ENCODE data around the gene COL4A2. TPM values are rescaled to one million over a fixed set of nuclear protein-coding genes. Genes with fewer than 3 reads are reported as not detected.
A peak's percentile ranks its signal among the peaks of the same experiment; 100 is the strongest.

Gene COL4A2
- total RNA-seq, 6 experiments from 2014 or later: 8.4 to 65.8 (median 42.5) TPM

DNA sequence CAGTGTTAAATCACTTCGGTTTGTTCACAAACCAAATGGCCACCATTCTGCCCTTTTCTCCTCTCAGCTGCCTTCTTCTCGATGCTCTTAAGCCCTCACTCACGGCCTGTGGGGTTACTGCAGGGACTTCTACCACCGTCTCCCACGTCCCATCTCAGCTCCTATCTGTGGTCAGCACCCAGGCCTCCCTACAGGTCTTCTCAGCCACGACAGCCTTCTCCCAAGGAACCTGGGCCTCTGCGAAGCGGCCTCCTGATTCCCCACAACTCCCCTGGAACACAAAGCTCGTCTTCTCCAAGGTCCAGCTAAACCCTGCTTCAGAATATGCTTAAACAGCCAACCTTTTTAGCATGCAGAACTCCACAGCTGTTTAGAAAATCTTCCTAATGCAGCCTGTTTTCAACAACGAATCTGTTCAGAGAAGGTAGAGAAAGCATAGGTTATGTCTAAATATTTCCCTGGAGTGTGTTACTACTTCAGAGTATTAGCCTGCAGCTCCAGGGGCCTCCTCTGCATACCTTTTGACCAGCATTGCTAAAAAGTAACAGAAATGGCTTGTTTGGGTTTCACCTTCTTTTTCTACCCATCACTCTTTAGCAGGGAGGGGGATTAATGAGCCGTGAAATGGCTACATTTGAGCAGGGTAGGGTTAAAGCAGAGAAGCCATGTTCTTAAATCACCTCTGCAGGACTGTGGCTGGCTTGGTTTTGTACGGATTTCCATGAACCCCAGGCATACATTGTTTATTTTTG, 104.0 kb downstream of the COL4A2 start:
- Histone ChIP-seq H3K9me3 (no peaks in the 10 kb centered on the region), H3K36me3 (no peaks in the 10 kb centered on the region), H3K4me1 (peaks cover 0 to 6% (median 0%) of the 10 kb centered on the region in 4 donors), H3K4me3 (no peak overlapping the region), H3K27me3 (no peaks in the 10 kb centered on the region), H3K27ac (peak overlapping the region in 2 of 3 donors; percentile 6 to 52)
- TF ChIP-seq, protein P1, sequence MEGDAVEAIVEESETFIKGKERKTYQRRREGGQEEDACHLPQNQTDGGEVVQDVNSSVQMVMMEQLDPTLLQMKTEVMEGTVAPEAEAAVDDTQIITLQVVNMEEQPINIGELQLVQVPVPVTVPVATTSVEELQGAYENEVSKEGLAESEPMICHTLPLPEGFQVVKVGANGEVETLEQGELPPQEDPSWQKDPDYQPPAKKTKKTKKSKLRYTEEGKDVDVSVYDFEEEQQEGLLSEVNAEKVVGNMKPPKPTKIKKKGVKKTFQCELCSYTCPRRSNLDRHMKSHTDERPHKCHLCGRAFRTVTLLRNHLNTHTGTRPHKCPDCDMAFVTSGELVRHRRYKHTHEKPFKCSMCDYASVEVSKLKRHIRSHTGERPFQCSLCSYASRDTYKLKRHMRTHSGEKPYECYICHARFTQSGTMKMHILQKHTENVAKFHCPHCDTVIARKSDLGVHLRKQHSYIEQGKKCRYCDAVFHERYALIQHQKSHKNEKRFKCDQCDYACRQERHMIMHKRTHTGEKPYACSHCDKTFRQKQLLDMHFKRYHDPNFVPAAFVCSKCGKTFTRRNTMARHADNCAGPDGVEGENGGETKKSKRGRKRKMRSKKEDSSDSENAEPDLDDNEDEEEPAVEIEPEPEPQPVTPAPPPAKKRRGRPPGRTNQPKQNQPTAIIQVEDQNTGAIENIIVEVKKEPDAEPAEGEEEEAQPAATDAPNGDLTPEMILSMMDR (IDR thresholded peaks at IDR 0.05): no peak
- no peak for TF ChIP-seq POLR2A (IDR thresholded peaks at IDR 0.05)
- 65% methylated on average over 9 of the region's 12 CpGs for WGBS (ENCODE audit: insufficient coverage, low coverage, low lambda C conversion rate, missing lambda C conversion rate)
- DNase-seq: no peak
- intact Hi-C loops (cut with DNase I): loop anchor here in 1 of 2 donors (10.0 kb wide), 1 partner anchor 186 kb away; no protein-coding TSS in a partner anchor
- ATAC-seq: no peak

GRCh38 chr13:110411688-110412059, 104.6 kb downstream of the COL4A2 start:
- DNase-seq (no peak), ATAC-seq (no peak)
- intact Hi-C loops (cut with DNase I): loop anchor here in 1 of 2 donors (10.0 kb wide), 1 partner anchor 187 kb away; no protein-coding TSS in a partner anchor
- peaks cover 0 to 6% (median 0%) of the 10 kb centered on the region in 4 donors for H3K4me1 ChIP-seq
- no peak for TF ChIP-seq POLR2A (IDR thresholded peaks at IDR 0.05)
- TF ChIP-seq, protein P1 (IDR thresholded peaks at IDR 0.05): no peak
- no peaks in the 10 kb centered on the region for H3K9me3 ChIP-seq
- no peak overlapping the region for H3K4me3 ChIP-seq
- H3K36me3 ChIP-seq: no peaks in the 10 kb centered on the region
- peak overlapping the region; percentile 37 to 52 (median 38) for H3K27ac ChIP-seq
- H3K27me3 ChIP-seq: no peaks in the 10 kb centered on the region
- WGBS (ENCODE audit: insufficient coverage, low coverage, low lambda C conversion rate, missing lambda C conversion rate): 73% methylated on average over 3 of the region's 3 CpGs

DNA sequence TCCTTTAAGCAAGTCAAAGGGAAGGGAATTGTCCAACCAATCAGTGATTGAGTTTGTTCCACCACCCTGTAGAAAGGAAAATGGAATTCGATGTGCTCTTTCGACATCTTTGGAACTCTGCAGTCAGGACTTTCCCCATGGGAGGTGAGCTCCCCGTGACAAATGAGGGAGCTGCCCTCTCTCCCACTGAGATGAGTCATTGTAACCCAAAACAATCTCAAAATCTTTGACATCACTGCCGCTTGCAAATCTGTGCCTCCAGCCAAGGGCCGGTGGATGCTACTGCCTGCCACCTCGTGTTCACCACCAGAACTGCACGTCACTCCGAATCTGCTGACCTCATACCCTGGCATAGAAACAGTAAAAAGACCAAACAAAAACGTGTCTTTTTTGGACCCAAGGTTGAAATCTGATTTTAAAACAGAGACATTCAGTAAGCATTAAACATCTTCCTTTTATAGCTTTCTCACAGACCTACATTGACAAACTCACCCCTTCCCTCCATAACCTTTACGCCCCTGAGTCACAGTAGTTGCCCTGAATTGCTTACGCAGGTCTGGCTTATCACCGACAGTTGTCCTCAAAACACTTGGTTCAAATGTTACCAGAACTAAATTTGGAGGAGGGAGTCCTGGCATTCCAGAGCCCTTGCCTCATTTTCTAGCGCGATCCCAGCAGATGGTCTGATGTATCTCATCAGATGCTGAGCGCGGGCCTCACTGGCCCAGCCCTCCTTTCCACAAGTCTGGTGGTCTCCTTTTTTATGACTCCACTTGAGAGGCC, 105.2 kb downstream of the COL4A2 start:
- peak; percentile 86 to 92 (median 88) for ATAC-seq
- Histone ChIP-seq H3K9me3 (no peaks in the 10 kb centered on the region), H3K27me3 (no peaks in the 10 kb centered on the region), H3K4me3 (no peak overlapping the region), H3K36me3 (no peaks in the 10 kb centered on the region), H3K4me1 (peaks cover 0 to 6% (median 0%) of the 10 kb centered on the region in 4 donors), H3K27ac (peak overlapping the region; percentile 38 to 65 (median 52))
- 27% methylated on average over 14 of the region's 16 CpGs for WGBS (ENCODE audit: insufficient coverage, low coverage, low lambda C conversion rate, missing lambda C conversion rate)
- intact Hi-C loops (cut with DNase I): loop anchor here in 1 of 2 donors (10.0 kb wide), 1 partner anchor 188 kb away; no protein-coding TSS in a partner anchor
- TF ChIP-seq, protein P1 (IDR thresholded peaks at IDR 0.05): peak; percentile 85 to 94 (median 88)
- TF ChIP-seq POLR2A (IDR thresholded peaks at IDR 0.05): no peak
- DNase-seq: peak; percentile 72 to 79 (median 75)

DNA sequence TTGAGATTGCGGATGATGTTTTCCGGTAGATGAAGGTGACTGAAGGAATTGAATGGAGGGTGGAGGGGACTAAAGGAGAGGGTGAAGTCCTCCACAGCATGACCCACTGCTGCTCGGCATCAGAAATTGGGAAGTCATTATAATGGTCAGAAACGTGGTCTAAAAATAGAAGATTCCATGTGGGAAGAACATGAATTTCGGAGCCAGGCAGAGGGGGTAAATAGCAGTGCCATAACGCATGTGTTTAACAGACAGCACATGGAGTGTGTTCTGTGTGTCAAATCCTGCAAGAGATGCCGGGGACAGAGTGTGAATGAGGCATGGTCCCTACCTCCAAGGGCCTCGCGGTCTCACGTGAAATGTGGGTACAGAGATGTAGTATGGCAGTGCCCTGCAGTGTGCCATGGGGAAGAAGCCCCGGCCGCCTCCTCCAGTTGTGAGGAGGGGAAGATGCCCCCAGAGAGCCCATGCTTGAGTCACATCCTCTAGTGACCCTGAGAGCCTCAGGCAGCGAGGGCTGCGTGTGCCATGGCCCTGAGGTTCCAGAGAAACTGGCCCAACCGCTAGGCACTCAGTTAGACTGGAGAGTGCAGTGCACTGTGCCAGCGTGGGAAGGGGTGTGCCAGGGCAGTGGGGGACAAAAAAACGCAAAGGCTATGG, 106.1 kb downstream of the COL4A2 start:
- Histone ChIP-seq H3K27ac (peak overlapping the region in 1 of 3 donors; percentile 65), H3K27me3 (no peaks in the 10 kb centered on the region), H3K4me3 (no peak overlapping the region), H3K4me1 (peaks cover 0 to 6% (median 0%) of the 10 kb centered on the region in 4 donors), H3K36me3 (no peaks in the 10 kb centered on the region), H3K9me3 (no peaks in the 10 kb centered on the region)
- 71% methylated on average over 5 of the region's 17 CpGs for WGBS (ENCODE audit: insufficient coverage, low coverage, low lambda C conversion rate, missing lambda C conversion rate)
- intact Hi-C loops (cut with DNase I): loop anchor here in 1 of 2 donors (10.0 kb wide), 1 partner anchor 188 kb away; no protein-coding TSS in a partner anchor
- no peak for ATAC-seq
- no peak for DNase-seq
- TF ChIP-seq, protein P1 (IDR thresholded peaks at IDR 0.05): no peak
- TF ChIP-seq POLR2A (IDR thresholded peaks at IDR 0.05): no peak

Measured in right lobe of liver (tissue), 6 donors.